MG63 (cell line): Measurements from ENCODE around the gene KRTAP20-4. TPM values are rescaled to one million over a fixed set of nuclear protein-coding genes. Genes with fewer than 3 reads are reported as not detected.

Experiments
- DNase-seq: peaks from one replicate; pipeline ENCODE4 v3.0.0-alpha.2; 2020
- H3K27me3 ChIP-seq: fragments of 250-450 bp; sonication (Bioruptor Pico); 2 replicates; pipeline ENCODE4 v1.5.1; 2020; ENCODE audit warnings: mild to moderate bottlenecking, moderate library complexity
- H3K36me3 ChIP-seq: fragments of 250-450 bp; sonication (Bioruptor Pico); 2 replicates; pipeline ENCODE4 v1.5.1; 2020; ENCODE audit warnings: mild to moderate bottlenecking, moderate library complexity
- H3K4me3 ChIP-seq: fragments of 250-450 bp; sonication (Bioruptor Pico); 2 replicates; pipeline ENCODE4 v1.5.1; 2020; ENCODE audit warnings: mild to moderate bottlenecking, moderate library complexity
- H3K9me3 ChIP-seq: fragments of 250-450 bp; sonication (Bioruptor Pico); 2 replicates; pipeline ENCODE4 v1.5.1; 2020; ENCODE audit warnings: mild to moderate bottlenecking, moderate library complexity
- total RNA-seq: library from RNA; depleted of rRNA; stranded (reverse); fragments of >200 nt; shearing (Covaris generic); gene quantifications from 2 replicates; pipeline ENCODE4 v1.2.3, GENCODE V29; 2014; ENCODE audit warnings: low replicate concordance; rRNA removed

Gene KRTAP20-4
- total RNA-seq, 1 experiment from 2014 or later, result not detected

DNA sequence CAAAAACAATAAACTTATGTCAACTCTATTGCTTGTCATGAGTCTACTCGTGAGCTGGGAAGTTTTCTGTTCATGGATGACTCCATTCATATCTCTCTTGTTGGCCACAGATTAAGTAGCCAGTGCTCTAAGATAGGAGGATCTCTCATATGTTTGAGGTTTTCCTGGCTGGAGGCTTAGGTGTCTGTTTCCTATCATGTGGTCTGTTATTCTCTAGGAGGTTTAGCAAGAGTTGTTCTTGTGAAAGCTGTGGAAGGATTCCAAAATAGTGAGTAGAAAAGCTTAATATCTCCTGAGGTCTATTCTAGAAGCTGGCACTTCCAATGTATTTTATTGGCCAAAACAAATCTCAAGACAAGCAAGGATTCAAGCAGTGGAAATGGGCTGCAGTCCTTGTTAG lies 8.8 kb downstream of the KRTAP20-4 start:
- DNase-seq, result no peak
- no peaks in the 10 kb centered on the region for H3K36me3 ChIP-seq
- H3K27me3 ChIP-seq, result no peaks in the 10 kb centered on the region
- no peak overlapping the region for H3K4me3 ChIP-seq
- H3K9me3 ChIP-seq, result no peaks in the 10 kb centered on the region

DNA sequence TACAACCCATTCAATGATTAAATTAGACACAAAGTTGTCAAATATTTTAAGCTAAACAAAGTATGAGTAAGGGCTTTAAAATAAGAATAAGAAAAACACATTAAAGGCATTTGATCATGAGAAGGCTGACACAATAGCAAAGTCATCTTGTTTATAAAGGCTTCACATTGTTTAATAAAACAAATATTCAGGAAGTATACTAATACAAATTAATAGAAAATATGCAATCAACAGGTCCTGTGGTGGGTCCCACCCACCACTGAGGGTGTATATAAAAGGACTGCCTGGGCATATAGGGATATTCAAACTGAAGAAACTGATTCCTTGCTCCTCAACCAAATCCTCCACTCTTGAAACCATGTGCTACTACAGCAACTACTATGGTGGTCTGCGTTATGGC lies 14.5 kb downstream of the KRTAP20-4 start, which contains the start of gene KRTAP20-2:
KRTAP20-2 (plus strand) TSS at position 301 of the 400 bp plus-strand sequence; CDS start at position 359, 58 bp downstream.
- no peak for DNase-seq
- H3K36me3 ChIP-seq, result no peaks in the 10 kb centered on the region
- H3K9me3 ChIP-seq, result no peaks in the 10 kb centered on the region
- H3K27me3 ChIP-seq, result no peaks in the 10 kb centered on the region
- H3K4me3 ChIP-seq, result no peak within 1 kb of the TSS

DNA sequence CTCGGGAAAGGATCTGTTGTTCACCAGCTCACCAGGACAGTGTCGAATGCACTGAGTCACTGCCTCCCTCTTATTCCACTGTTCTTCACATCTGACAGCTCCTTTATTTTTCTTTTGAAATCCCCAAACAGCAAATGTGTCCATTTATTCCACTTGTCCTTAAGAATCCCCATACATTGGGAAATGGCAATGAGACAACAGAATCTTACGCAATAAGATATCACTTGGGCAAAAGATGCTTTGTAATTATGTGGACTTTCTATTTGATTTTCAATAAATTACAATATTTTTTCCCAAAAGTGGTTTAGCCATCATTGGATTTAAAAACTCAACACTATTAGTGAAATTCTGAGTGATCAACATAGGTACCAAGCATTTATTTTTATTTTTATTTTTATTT lies 18.3 kb downstream of the KRTAP20-4 start:
- Histone ChIP-seq H3K9me3 (no peaks in the 10 kb centered on the region), H3K4me3 (no peak overlapping the region), H3K27me3 (no peaks in the 10 kb centered on the region), H3K36me3 (no peaks in the 10 kb centered on the region)
- DNase-seq, result no peak

DNA sequence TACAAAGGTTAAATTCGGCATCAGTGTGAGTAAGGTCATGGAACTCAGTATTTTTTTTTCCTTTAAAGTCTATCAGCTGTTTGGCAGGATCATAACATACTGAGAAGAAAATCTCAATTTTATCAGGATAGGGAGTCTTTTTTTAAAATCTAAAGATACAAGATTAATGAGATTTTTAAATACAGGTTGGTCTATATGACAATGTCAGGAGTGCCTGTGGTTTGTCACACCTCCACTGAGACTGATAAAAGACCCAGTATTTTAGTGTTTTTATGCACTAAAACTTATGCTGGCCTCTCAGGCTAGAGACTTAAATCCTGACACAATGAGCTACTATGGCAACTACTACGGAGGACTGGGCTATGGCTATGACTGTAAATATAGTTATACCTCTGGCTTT lies 22.1 kb downstream of the KRTAP20-4 start, which contains the start of gene KRTAP20-3:
KRTAP20-3 (plus strand) TSS at position 301 of the 400 bp plus-strand sequence.
- Histone ChIP-seq H3K36me3 (no peaks in the 10 kb centered on the region), H3K9me3 (no peaks in the 10 kb centered on the region), H3K27me3 (no peaks in the 10 kb centered on the region), H3K4me3 (no peak within 1 kb of the TSS)
- no peak for DNase-seq

DNA sequence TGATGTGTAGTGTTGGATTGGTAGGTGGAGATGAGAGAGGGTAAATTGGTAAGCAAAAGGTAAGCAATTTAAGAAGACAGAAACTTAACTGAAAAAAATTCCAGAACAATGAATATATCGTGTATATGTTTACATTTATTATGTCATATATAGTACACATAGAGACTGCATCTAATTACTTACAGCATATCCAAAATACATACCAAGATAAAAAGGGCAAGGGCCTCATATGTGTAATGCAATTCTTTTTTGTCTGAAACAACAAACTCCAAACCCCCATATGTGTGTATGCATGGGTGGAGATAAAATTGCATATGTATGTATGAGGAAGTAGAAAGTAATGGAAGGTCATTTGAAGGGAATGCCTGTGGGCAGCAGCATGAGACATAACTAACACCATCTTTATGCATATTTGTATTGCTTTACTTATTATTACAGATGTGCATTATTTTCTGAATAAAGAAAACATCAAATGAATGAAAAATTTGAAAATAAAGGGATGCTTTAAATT lies 26.5 kb downstream of the KRTAP20-4 start:
- Histone ChIP-seq H3K27me3 (no peaks in the 10 kb centered on the region), H3K9me3 (no peaks in the 10 kb centered on the region), H3K36me3 (no peaks in the 10 kb centered on the region), H3K4me3 (no peak overlapping the region)
- no peak for DNase-seq

DNA sequence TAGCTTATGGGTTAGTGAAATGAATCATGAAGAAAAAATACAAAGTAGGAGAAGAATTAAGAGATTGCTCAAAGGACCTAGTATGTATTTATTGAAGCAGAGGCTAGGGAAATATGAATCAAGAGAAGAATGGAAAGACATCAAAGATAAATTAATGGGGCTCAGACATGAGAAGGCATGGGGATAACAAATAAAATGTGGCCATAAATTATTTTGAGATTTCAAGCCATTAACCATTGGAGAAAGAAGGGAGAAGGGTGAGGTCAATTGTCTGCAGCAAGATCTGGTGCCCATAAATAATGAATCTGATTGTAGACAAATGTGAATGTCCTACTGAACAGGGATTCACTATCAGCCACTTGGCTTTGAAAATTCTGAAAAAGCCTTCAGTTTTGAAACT lies 32.5 kb downstream of the KRTAP20-4 start:
- Histone ChIP-seq H3K36me3 (no peaks in the 10 kb centered on the region), H3K4me3 (no peak overlapping the region), H3K9me3 (no peaks in the 10 kb centered on the region), H3K27me3 (no peaks in the 10 kb centered on the region)
- DNase-seq, result no peak

DNA sequence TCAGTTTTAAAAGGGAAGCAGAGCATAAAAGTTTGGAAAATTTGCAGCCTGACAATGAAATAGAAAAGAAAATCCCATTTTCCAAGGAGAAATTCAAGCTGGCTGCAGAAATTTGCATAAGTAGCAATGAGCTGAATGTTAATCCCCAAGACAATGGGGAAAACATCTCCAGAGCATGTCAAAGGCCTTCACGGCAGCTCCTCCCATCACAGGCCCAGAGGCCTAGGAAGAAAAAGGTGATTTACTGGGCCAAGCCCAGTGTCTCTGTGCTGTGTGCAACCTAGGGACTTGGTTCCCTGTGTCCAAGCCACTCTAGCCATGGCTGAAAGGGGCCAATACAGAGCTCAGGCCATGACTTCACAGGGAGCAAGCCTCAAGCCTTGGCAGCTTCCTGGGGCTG lies 48.3 kb downstream of the KRTAP20-4 start:
- H3K36me3 ChIP-seq, result no peaks in the 10 kb centered on the region
- no peaks in the 10 kb centered on the region for H3K9me3 ChIP-seq
- DNase-seq, result no peak
- no peaks in the 10 kb centered on the region for H3K27me3 ChIP-seq
- H3K4me3 ChIP-seq, result no peak overlapping the region

Other genes with a start within 250 kb of the KRTAP20-4 start
- gene KRTAP13-2, start 248.4 kb upstream of the KRTAP20-4 start, total RNA-seq, result not detected in 2 replicates
- gene KRTAP13-1, start 224.6 kb upstream of the KRTAP20-4 start, total RNA-seq, result not detected in 2 replicates
- gene KRTAP13-3, start 194.7 kb upstream of the KRTAP20-4 start, total RNA-seq, result not detected in 2 replicates
- gene KRTAP13-4, start 190.4 kb upstream of the KRTAP20-4 start, total RNA-seq, result not detected in 2 replicates
- not detected in 2 replicates for gene KRTAP15-1, start 180.4 kb upstream of the KRTAP20-4 start, total RNA-seq
- gene KRTAP19-1, start 140.3 kb upstream of the KRTAP20-4 start, total RNA-seq, result not detected in 2 replicates
- not detected in 2 replicates for gene KRTAP19-2, start 133.2 kb upstream of the KRTAP20-4 start, total RNA-seq
- gene KRTAP19-3, start 128.6 kb upstream of the KRTAP20-4 start, total RNA-seq, result not detected in 2 replicates
- not detected in 2 replicates for gene KRTAP19-4, start 123.5 kb upstream of the KRTAP20-4 start, total RNA-seq
- not detected in 2 replicates for gene KRTAP19-5, start 118.5 kb upstream of the KRTAP20-4 start, total RNA-seq
- not detected in 2 replicates for gene KRTAP19-6, start 78.8 kb upstream of the KRTAP20-4 start, total RNA-seq
- not detected in 2 replicates for gene KRTAP19-7, start 59.3 kb upstream of the KRTAP20-4 start, total RNA-seq
- not detected in 2 replicates for gene KRTAP22-2, start 30.2 kb upstream of the KRTAP20-4 start, total RNA-seq
- not detected in 2 replicates for gene KRTAP6-3, start 28.2 kb upstream of the KRTAP20-4 start, total RNA-seq
- gene KRTAP6-2, start 21.7 kb upstream of the KRTAP20-4 start, total RNA-seq, result not detected in 2 replicates
- gene KRTAP22-1, start 19.5 kb upstream of the KRTAP20-4 start, total RNA-seq, result not detected in 2 replicates
- gene KRTAP6-1, start 6.7 kb upstream of the KRTAP20-4 start, total RNA-seq, result not detected in 2 replicates
- gene KRTAP20-1, start 4.2 kb upstream of the KRTAP20-4 start, total RNA-seq, result not detected in 2 replicates
- gene KRTAP20-2, start 14.6 kb downstream of the KRTAP20-4 start, total RNA-seq, result not detected in 2 replicates
- gene KRTAP20-3, start 22.2 kb downstream of the KRTAP20-4 start, total RNA-seq, result not detected in 2 replicates
- gene KRTAP21-3, start 98.2 kb downstream of the KRTAP20-4 start, total RNA-seq, result not detected in 2 replicates
- gene KRTAP21-2, start 126.6 kb downstream of the KRTAP20-4 start, total RNA-seq, result not detected in 2 replicates
- gene KRTAP21-1, start 134.8 kb downstream of the KRTAP20-4 start, total RNA-seq, result not detected in 2 replicates
- not detected in 2 replicates for gene KRTAP8-1, start 192.6 kb downstream of the KRTAP20-4 start, total RNA-seq
- not detected in 2 replicates for gene KRTAP7-1, start 209.1 kb downstream of the KRTAP20-4 start, total RNA-seq